HG02678 (cell line): ENCODE measurements around the gene AGPS.

Experiments
- ATAC-seq: cut with Tn5 transposase; IDR thresholded peaks from one replicate; pipeline ENCODE4 v1.9.1; 2021; ENCODE audit warnings: mild to moderate bottlenecking, moderate library complexity; ENCODE audit not compliant: unreplicated experiment

AGPS gene

DNA sequence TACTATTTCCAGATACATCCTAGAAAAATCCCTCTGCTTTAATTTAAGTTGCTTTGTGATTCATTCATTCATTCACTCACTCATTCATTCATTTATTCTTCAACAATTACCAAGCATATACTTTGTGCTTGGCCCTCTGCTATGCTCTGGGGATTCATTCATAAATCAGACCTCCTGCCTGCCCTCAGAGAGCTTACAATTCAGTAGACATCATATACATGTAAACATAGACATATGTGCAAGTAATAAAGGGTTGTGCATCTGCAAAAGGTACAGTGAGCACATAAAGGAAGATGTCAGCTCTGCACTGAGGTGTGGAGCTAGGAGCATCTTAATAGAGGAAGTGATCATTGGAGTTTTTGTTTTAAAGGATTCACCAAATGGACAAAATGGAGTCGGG lies 189.4 kb downstream of the AGPS start:
- no peak for ATAC-seq

GRCh38 chr2:177584030-177584692 lies 191.6 kb downstream of the AGPS start:
- ATAC-seq = no peak

GRCh38 chr2:177585234-177585863 lies 192.8 kb downstream of the AGPS start:
- no peak for ATAC-seq

DNA sequence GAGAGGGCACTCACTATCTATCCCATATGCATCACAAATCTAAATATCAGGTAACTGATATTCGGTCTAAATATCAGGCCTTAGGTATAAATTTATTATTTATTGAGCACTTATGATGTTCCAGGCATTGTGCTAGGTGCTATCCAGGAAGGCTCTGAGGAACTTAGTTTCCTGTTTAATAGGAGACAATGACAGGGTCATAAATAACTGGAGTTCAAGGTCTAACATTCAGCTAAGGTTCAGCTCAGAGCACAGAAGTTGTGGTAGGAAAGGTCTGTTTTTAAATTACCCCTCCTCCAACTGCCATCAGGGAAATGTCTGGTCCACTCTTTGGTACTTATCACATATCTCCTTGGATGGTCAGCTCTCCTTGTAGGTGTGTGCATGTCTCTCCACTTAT lies 193.6 kb downstream of the AGPS start:
- ATAC-seq = no peak

- ATAC-seq = no peak
Measured at GRCh38 chr2:177587371-177587770, 194.8 kb downstream of the AGPS start.

GRCh38 chr2:177588671-177589070 lies 196.1 kb downstream of the AGPS start:
- no peak for ATAC-seq

DNA sequence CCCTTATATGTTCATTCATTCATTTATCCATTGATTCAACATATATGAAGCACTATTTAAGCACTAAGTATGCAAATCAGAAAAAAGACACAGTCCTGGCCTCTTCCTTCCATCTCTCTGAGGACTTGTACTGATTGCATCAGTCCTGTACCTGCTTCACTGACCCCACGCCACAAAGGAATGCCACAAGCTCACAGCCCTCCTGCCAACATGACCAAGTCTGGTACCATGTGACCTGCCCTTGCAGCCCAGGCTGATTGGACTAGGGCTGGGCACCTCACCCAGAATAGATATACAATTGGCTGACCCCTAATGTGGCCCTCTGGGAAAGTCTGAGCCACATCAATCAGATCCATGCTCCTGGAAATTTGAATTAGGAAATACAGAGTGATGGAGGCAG lies 196.6 kb downstream of the AGPS start:
- no peak for ATAC-seq

DNA sequence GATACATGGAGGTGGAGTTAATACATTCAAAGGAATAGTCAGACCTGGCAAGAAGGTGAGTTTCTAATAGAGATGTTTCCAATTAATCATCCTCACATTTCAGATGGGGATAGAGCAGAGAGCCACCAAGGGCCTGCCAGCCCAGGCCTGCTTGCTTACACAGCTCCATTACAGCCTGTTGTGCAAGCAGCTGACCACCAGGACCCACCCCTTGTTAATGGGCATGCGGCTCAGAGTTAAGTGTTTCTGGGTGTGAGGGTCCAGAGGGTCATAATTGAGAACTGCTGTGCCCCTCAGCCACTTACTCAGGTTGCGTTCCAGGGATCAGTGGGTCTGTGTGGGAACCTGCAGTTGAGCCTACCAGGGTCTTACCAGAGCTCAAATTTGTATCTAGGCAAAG lies 199.8 kb downstream of the AGPS start:
- no peak for ATAC-seq

DNA sequence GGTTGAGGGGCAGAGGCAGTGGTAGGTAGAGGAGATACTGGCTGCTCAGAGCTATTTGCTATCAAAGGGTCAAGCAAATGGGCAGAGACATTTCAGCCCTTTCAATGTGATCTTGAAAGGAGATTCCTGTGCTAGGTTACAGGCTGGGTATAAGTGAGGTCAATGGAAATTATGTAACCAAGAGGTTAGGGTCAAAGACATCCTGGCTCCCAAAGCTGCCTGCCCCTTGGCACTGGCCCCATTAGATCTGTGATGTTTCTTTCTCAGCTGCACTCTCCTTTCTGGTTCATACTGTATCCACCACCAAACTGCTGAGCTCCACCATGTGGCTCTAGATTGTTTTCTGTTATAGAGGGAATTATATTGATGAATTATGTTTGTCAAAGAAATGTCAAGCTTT lies 200.4 kb downstream of the AGPS start:
- no peak for ATAC-seq

- ATAC-seq = no peak
Measured at GRCh38 chr2:177593402-177593801, 200.8 kb downstream of the AGPS start.
